GM12878 (cell line): ENCODE measurements around the gene KDM4C.

Experiments used
- CEBPB ChIP-seq, 2 experiments: fragments of 150-350 bp in 1 of 2; IDR thresholded peaks; 2 replicates each; pipeline ENCODE4 v1.6.1; 2012 to 2014; ENCODE audit warnings: low read depth in 2 of 2, low read length in 2 of 2, borderline replicate concordance in 1 of 2, inconsistent platforms in 1 of 2
- CTCF ChIP-seq, 3 experiments: IDR thresholded peaks in 2 of 3; conservative IDR thresholded peaks in 1 of 3; 2 replicates each; pipeline ENCODE4 v1.5.1; 2011; ENCODE audit warnings: low read depth in 3 of 3, low read length in 3 of 3, mild to moderate bottlenecking in 3 of 3, control low read depth in 2 of 3, moderate library complexity in 2 of 3, inconsistent platforms in 1 of 3, mixed read lengths in 1 of 3; ENCODE audit not compliant: control insufficient read depth in 2 of 3, insufficient read depth in 1 of 3; ENCODE audit errors: extremely low read depth in 1 of 3
- CUX1 ChIP-seq: IDR thresholded peaks from 2 replicates; pipeline ENCODE4 v1.6.1; 2012; ENCODE audit warnings: improper control_type of control experiment, low read depth, low read length; ENCODE audit not compliant: insufficient replicate concordance
- EGR1 ChIP-seq, 2 experiments: IDR thresholded peaks; 1 replicate in 1 of 2; 2 replicates in 1 of 2; pipeline ENCODE4 v1.6.1; 2011 to 2012; ENCODE audit warnings: low read depth in 2 of 2, low read length in 2 of 2, borderline replicate concordance in 1 of 2, mild to moderate bottlenecking in 1 of 2, moderate library complexity in 1 of 2
- EZH2 ChIP-seq: IDR thresholded peaks from 2 replicates; pipeline ENCODE4 v1.6.1; 2012; ENCODE audit warnings: low read depth, mild to moderate bottlenecking, control low read depth, inconsistent platforms, low read length, borderline replicate concordance; ENCODE audit not compliant: control insufficient read depth
- NFIC ChIP-seq: IDR thresholded peaks from 2 replicates; pipeline ENCODE4 v1.6.1; 2012; ENCODE audit warnings: low read depth, mild to moderate bottlenecking, inconsistent platforms, low read length, moderate library complexity
- PBX3 ChIP-seq: IDR thresholded peaks from 2 replicates; pipeline ENCODE4 v1.6.1; 2011; ENCODE audit warnings: mild to moderate bottlenecking, low read depth, low read length, moderate library complexity; ENCODE audit not compliant: insufficient replicate concordance
- POLR2A ChIP-seq: IDR thresholded peaks from 2 replicates; pipeline ENCODE4 v1.6.1; 2011; ENCODE audit warnings: low read depth, mild to moderate bottlenecking, low read length
- RAD21 ChIP-seq: IDR thresholded peaks from 2 replicates; pipeline ENCODE4 v1.6.1; 2011; ENCODE audit warnings: mild to moderate bottlenecking, low read depth, low read length, moderate library complexity; ENCODE audit not compliant: insufficient read depth
- SP1 ChIP-seq: IDR thresholded peaks from one replicate; pipeline ENCODE4 v1.6.1; 2011; ENCODE audit warnings: low read depth, low read length
- ZNF207 ChIP-seq: fragments of 450-650 bp; IDR thresholded peaks from 2 replicates; pipeline ENCODE4 v1.6.1; 2014; ENCODE audit warnings: antibody characterized with exemption, mild to moderate bottlenecking, borderline replicate concordance
- ZSCAN29 ChIP-seq: fragments of 450-650 bp; IDR thresholded peaks from 2 replicates; pipeline ENCODE4 v1.6.1; 2017; ENCODE audit warnings: mild to moderate bottlenecking, moderate library complexity

- TF ChIP-seq CTCF (IDR thresholded peaks at IDR 0.05 in 2 of 3, conservative IDR thresholded peaks at IDR 0.05 in 1 of 3; ENCODE audit: control insufficient read depth in 2 of 3, extremely low read depth in 1 of 3, insufficient read depth in 1 of 3, low read depth in 3 of 3, low read length in 3 of 3) (no peak), EGR1 (IDR thresholded peaks at IDR 0.05; ENCODE audit: borderline replicate concordance in 1 of 2, low read depth in 2 of 2, low read length in 2 of 2) (no peak), ZNF207 (no peak), EZH2 (no peak), POLR2A (no peak), SP1 (no peak), NFIC (no peak), CUX1 (no peak), ZSCAN29 (no peak), CEBPB (IDR thresholded peaks at IDR 0.05; ENCODE audit: borderline replicate concordance in 1 of 2, low read depth in 2 of 2, low read length in 2 of 2) (no peak), RAD21 (no peak), PBX3 (no peak)
These were observed 242.0 kb downstream of the KDM4C start for GRCh38 chr9:6999794-7000193.
